MM.1S (cell line): ENCODE measurements around the gene GPR50.
A peak's percentile ranks its signal among the peaks of the same experiment; 100 is the strongest.

Source experiments
- DNase-seq: peaks from one replicate; pipeline ENCODE4 v3.0.0-alpha.2; 2015
- H2AFZ ChIP-seq: fragments of 300-600 bp; sonication (generic); 2 replicates; pipeline ENCODE4 v1.6.0; 2016; ENCODE audit warnings: antibody characterized with exemption, low read length
- H3F3A ChIP-seq: fragments of 300-600 bp; sonication (generic); 2 replicates; pipeline ENCODE4 v1.6.1; 2016; ENCODE audit warnings: mild to moderate bottlenecking, antibody characterized with exemption, low read length, moderate library complexity, mixed read lengths; ENCODE audit not compliant: insufficient read depth
- H3K27ac ChIP-seq: fragments of 300-600 bp; sonication (generic); 2 replicates; pipeline ENCODE4 v1.5.1; 2016; ENCODE audit warnings: mild to moderate bottlenecking, low read length
- H3K27me3 ChIP-seq: fragments of 300-600 bp; sonication (generic); replicated peaks from 2 replicates; pipeline ENCODE4 v1.6.0; 2016; ENCODE audit warnings: low read length; ENCODE audit not compliant: insufficient read depth
- H3K36me3 ChIP-seq: fragments of 300-600 bp; sonication (generic); replicated peaks from 2 replicates; pipeline ENCODE4 v1.6.1; 2016; ENCODE audit warnings: mild to moderate bottlenecking, low read length, mixed read lengths; ENCODE audit not compliant: insufficient read depth
- H3K4me1 ChIP-seq: fragments of 300-600 bp; sonication (generic); 2 replicates; pipeline ENCODE4 v1.6.1; 2016; ENCODE audit warnings: low read length, mixed read lengths
- H3K4me2 ChIP-seq: fragments of 300-600 bp; sonication (generic); 2 replicates; pipeline ENCODE4 v1.6.0; 2016; ENCODE audit warnings: low read depth, low read length
- H3K4me3 ChIP-seq: fragments of 300-600 bp; sonication (generic); 2 replicates; pipeline ENCODE4 v1.5.1; 2016; ENCODE audit warnings: low read length, mixed read lengths
- H3K79me2 ChIP-seq: fragments of 300-600 bp; sonication (generic); 2 replicates; pipeline ENCODE4 v1.6.1; 2016; ENCODE audit warnings: mixed run types, low read length, mixed read lengths
- H3K9ac ChIP-seq: fragments of 300-600 bp; sonication (generic); 2 replicates; pipeline ENCODE4 v1.6.1; 2016; ENCODE audit warnings: low read length, mixed read lengths
- H3K9me2 ChIP-seq: fragments of 300-600 bp; sonication (generic); replicated peaks from 2 replicates; pipeline ENCODE4 v1.6.1; 2016; ENCODE audit warnings: mild to moderate bottlenecking, low read length, mixed read lengths; ENCODE audit not compliant: insufficient read depth
- H3K9me3 ChIP-seq: fragments of 300-600 bp; sonication (generic); replicated peaks from 2 replicates; pipeline ENCODE4 v1.6.1; 2016; ENCODE audit warnings: mild to moderate bottlenecking, low read length, mixed read lengths; ENCODE audit not compliant: insufficient read depth
- H4K20me1 ChIP-seq: fragments of 300-600 bp; sonication (generic); 2 replicates; pipeline ENCODE4 v1.6.1; 2016; ENCODE audit warnings: mild to moderate bottlenecking, low read length, moderate library complexity, mixed read lengths; ENCODE audit not compliant: insufficient read depth
- CTCF ChIP-seq: fragments of 300-600 bp; sonication (generic); IDR thresholded peaks from 2 replicates; pipeline ENCODE4 v1.5.1; 2016; ENCODE audit warnings: antibody characterized with exemption, low read length, mixed read lengths
- EZH2 ChIP-seq: fragments of 300-600 bp; sonication (generic); optimal IDR thresholded peaks from 2 replicates; pipeline ENCODE3; 2017; ENCODE audit warnings: low read depth, mild to moderate bottlenecking, antibody characterized with exemption, low read length, mixed read lengths
- EZH2phosphoT487 ChIP-seq: fragments of 300-600 bp; sonication (generic); IDR thresholded peaks from 2 replicates; pipeline ENCODE4 v1.6.1; 2018; ENCODE audit warnings: antibody characterized with exemption, low read length

The GPR50 gene

GRCh38 chrX:151175283-151176062, 911 bp upstream of the GPR50 start:
- TF ChIP-seq CTCF = no peak
- no peak for TF ChIP-seq EZH2
- no peak for TF ChIP-seq EZH2phosphoT487
- Histone ChIP-seq H3K9ac (no peak overlapping the region), H3K27me3 (peaks cover 8% of the 10 kb centered on the region; the same call in 1 of the 2 replicates), H4K20me1 (no peaks in the 10 kb centered on the region), H3K79me2 (no peaks in the 10 kb centered on the region), H3K9me2 (no peaks in the 10 kb centered on the region), H3F3A (no peaks in the 10 kb centered on the region), H3K27ac (no peak overlapping the region), H3K9me3 (no peaks in the 10 kb centered on the region), H3K4me1 (no peaks in the 10 kb centered on the region), H3K4me2 (no peak overlapping the region), H2AFZ (no peak overlapping the region), H3K36me3 (no peaks in the 10 kb centered on the region), H3K4me3 (no peak overlapping the region)
- DNase-seq = no peak

- Histone ChIP-seq H3K9me2 (no peaks in the 10 kb centered on the region), H3K9me3 (no peaks in the 10 kb centered on the region), H3K9ac (no peak overlapping the region), H3K4me1 (no peaks in the 10 kb centered on the region), H3K36me3 (no peaks in the 10 kb centered on the region), H2AFZ (peak overlapping the region; percentile 38), H4K20me1 (no peaks in the 10 kb centered on the region), H3K27me3 (peaks cover 8% of the 10 kb centered on the region; the same call in 1 of the 2 replicates), H3K4me2 (peak overlapping the region; percentile 76), H3F3A (no peaks in the 10 kb centered on the region), H3K27ac (no peak overlapping the region), H3K4me3 (peak overlapping the region; percentile 50), H3K79me2 (no peaks in the 10 kb centered on the region)
- TF ChIP-seq EZH2 (no peak), EZH2phosphoT487 (no peak), CTCF (no peak)
- no peak for DNase-seq
Observed at GRCh38 chrX:151177141-151178027, 1.0 kb downstream of the GPR50 start.

- peaks cover 8% of the 10 kb centered on the region; the same call in 1 of the 2 replicates for H3K27me3 ChIP-seq
Observed at GRCh38 chrX:151178746-151179145, 2.4 kb downstream of the GPR50 start.

More at GRCh38 chrX:151178746-151179145, 2.4 kb downstream of the GPR50 start:
- no peaks in the 10 kb centered on the region for H4K20me1 ChIP-seq
- no peak overlapping the region for H2AFZ ChIP-seq
- no peak for TF ChIP-seq EZH2phosphoT487
- TF ChIP-seq EZH2 = no peak
- TF ChIP-seq CTCF = no peak
- H3K79me2 ChIP-seq = no peaks in the 10 kb centered on the region
- no peak overlapping the region for H3K9ac ChIP-seq
- H3K9me2 ChIP-seq = no peaks in the 10 kb centered on the region
- no peak overlapping the region for H3K4me2 ChIP-seq
- H3K36me3 ChIP-seq = no peaks in the 10 kb centered on the region
- no peak overlapping the region for H3K27ac ChIP-seq
- H3F3A ChIP-seq = no peaks in the 10 kb centered on the region
- no peaks in the 10 kb centered on the region for H3K9me3 ChIP-seq
- no peak for DNase-seq
- no peak overlapping the region for H3K4me3 ChIP-seq
- H3K4me1 ChIP-seq = no peaks in the 10 kb centered on the region
